Common myeloid progenitor, CD34-positive (primary cell): Measurements from ENCODE around the gene CLDN15.
A peak's percentile ranks its signal among the peaks of the same experiment; 100 is the strongest.

Experiments used
- CTCF ChIA-PET: fragments of 350-600 bp; sonication (Branson Sonifier 250); formaldehyde crosslinking; loops from one replicate; lab custom pipeline; 2021; ENCODE audit warnings: antibody characterized with exemption; lab: Charles Lee
- POLR2A ChIA-PET: fragments of 350-600 bp; sonication (Branson Sonifier 250); formaldehyde crosslinking; loops from one replicate; lab custom pipeline; 2021; ENCODE audit warnings: antibody characterized with exemption; lab: Charles Lee
- DNase-seq, 3 donors: peaks; one replicate each; pipeline versions ENCODE4 v3.0.0 to v3.0.0-alpha.2; 2013
- H3K27ac ChIP-seq, 2 experiments: 1 replicate in 1 of 2; 2 replicates in 1 of 2; pipeline ENCODE4 v1.7.0; 2013; ENCODE audit warnings: inconsistent platforms in 2 of 2, low read length in 2 of 2, mild to moderate bottlenecking in 2 of 2, low read depth in 1 of 2, moderate library complexity in 1 of 2; ENCODE audit not compliant: severe bottlenecking in 2 of 2, insufficient read depth in 1 of 2, poor library complexity in 1 of 2
- H3K27me3 ChIP-seq, 5 experiments: replicated peaks in 2 of 5; 1 replicate in 3 of 5; 2 replicates in 2 of 5; pipeline versions ENCODE4 v1.6.1 to v1.7.0; 2013; ENCODE audit warnings: low read length in 4 of 5, mild to moderate bottlenecking in 2 of 5, moderate library complexity in 2 of 5, inconsistent platforms in 1 of 5; ENCODE audit not compliant: insufficient read depth in 5 of 5, control insufficient read depth in 4 of 5
- H3K36me3 ChIP-seq, 4 experiments: 1 replicate in 2 of 4; 2 replicates in 2 of 4; pipeline versions ENCODE4 v1.6.1 to v1.7.0; 2013; ENCODE audit warnings: low read length in 3 of 4, control low read depth in 1 of 4, mild to moderate bottlenecking in 1 of 4; ENCODE audit not compliant: control insufficient read depth in 4 of 4, insufficient read depth in 4 of 4
- H3K4me1 ChIP-seq, 4 experiments: 1 replicate in 3 of 4; 2 replicates in 1 of 4; pipeline versions ENCODE4 v1.6.1 to v1.7.1; 2013; ENCODE audit warnings: low read length in 3 of 4, mild to moderate bottlenecking in 3 of 4, control low read depth in 1 of 4, inconsistent platforms in 1 of 4, moderate library complexity in 1 of 4; ENCODE audit not compliant: control insufficient read depth in 4 of 4, insufficient read depth in 4 of 4; ENCODE audit errors: control extremely low read depth in 1 of 4
- H3K4me3 ChIP-seq, 7 experiments: 1 replicate in 4 of 7; 2 replicates in 3 of 7; pipeline versions ENCODE4 v1.5.1 to v1.7.0; 2013; ENCODE audit warnings: mild to moderate bottlenecking in 7 of 7, low read length in 6 of 7, moderate library complexity in 6 of 7, inconsistent platforms in 2 of 7, low read depth in 2 of 7, control low read depth in 1 of 7; ENCODE audit not compliant: insufficient read depth in 4 of 7, control insufficient read depth in 1 of 7; ENCODE audit errors: extremely low read depth in 1 of 7
- H3K9me3 ChIP-seq, 5 experiments: 1 replicate in 4 of 5; 2 replicates in 1 of 5; pipeline versions ENCODE4 v1.6.1 to v1.7.1; 2013; ENCODE audit warnings: low read length in 4 of 5, mild to moderate bottlenecking in 2 of 5, inconsistent platforms in 1 of 5, low read depth in 1 of 5, moderate library complexity in 1 of 5; ENCODE audit not compliant: control insufficient read depth in 4 of 5, insufficient read depth in 2 of 5; ENCODE audit errors: control extremely low read depth in 1 of 5
- WGBS: methylation state at CpG from one replicate; pipeline ENCODE4 v1.1.5; 2013; ENCODE audit not compliant: insufficient coverage; 5-methylcytosine and 5-hydroxymethylcytosine counted together

CLDN15 gene

GRCh38 chr7:101225650-101226049, 12.0 kb downstream of the CLDN15 start:
- WGBS: 99% methylated on average over 5 of the region's 6 CpGs
- POLR2A ChIA-PET: no interaction called here
- no peak for DNase-seq

DNA sequence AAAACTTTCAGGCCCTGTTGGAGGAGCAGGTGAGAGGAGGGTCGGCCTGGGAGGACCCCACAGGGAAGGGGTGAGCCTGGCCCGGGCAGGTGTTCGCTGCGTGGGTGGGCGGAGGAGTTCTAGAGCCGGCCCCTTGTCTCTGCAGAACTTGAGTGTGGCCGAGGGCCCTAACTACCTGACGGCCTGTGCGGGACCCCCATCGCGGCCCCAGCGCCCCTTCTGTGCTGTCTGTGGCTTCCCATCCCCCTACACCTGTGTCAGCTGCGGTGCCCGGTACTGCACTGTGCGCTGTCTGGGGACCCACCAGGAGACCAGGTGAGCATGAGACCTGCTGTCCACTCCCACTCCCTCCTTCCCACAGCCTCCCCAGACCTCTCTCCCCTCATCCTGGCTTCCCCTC, 14.1 kb downstream of the CLDN15 start:
- 97% methylated on average over 14 of the region's 15 CpGs for WGBS
- no peaks in the 10 kb centered on the region for H3K27me3 ChIP-seq
- POLR2A ChIA-PET: no interaction called here
- no peak for DNase-seq
- H3K9me3 ChIP-seq: no peaks in the 10 kb centered on the region
- H3K4me1 ChIP-seq: peaks cover 3 to 11% (median 8%) of the 10 kb centered on the region in 4 experiments
- no peak overlapping the region for H3K27ac ChIP-seq
- H3K36me3 ChIP-seq: peaks cover 4 to 50% (median 31%) of the 10 kb centered on the region in 4 experiments
- no peak overlapping the region for H3K4me3 ChIP-seq
- CTCF ChIA-PET: interaction anchor here (1.6 kb wide), 1 partner anchor 21 kb away, joined by 6 read pairs; the partner anchor contains the start of gene FIS1

More at GRCh38 chr7:101225650-101226049, 12.0 kb downstream of the CLDN15 start:
- H3K27ac ChIP-seq: no peak overlapping the region
- H3K27me3 ChIP-seq: no peaks in the 10 kb centered on the region
- CTCF ChIA-PET: interaction anchor here (1.2 to 3.3 kb wide), 3 partner anchors 9 to 19 kb away, joined by 3 to 23 read pairs (median 3); partner anchors contain the start of gene CLDN15
- no peaks in the 10 kb centered on the region for H3K9me3 ChIP-seq
- peaks cover 4 to 52% (median 31%) of the 10 kb centered on the region in 4 experiments for H3K36me3 ChIP-seq
- no peak overlapping the region for H3K4me3 ChIP-seq
- peaks cover 0 to 4% (median 2%) of the 10 kb centered on the region in 4 experiments for H3K4me1 ChIP-seq

DNA sequence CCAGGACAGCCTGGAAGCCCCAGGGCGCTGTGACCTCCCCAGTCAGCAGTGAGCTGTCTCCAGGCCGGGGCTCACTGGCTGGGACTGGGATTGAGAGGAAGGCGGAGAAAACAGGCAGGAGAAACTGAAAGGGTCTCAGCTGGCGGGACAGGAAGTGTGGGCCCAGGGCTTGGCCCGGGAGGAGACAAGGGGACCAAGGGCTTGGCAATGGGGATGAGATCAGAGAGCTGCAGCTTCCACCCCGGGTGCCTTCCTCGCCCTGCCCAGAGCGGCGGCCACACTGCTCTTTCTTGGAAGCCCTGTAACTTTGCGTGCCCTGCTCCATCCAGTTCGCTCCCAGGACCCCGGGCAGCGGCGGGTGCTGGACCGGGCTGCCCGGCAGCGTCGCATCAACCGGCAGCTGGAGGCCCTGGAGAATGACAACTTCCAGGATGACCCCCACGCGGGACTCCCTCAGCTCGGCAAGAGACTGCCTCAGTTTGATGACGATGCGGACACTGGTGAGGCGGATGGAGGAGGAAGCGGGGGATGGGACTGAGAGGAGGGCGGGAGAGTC, 15.2 kb downstream of the CLDN15 start:
- CTCF ChIA-PET: interaction anchor here (0.9 to 1.6 kb wide), 4 partner anchors 13 to 22 kb away, joined by 3 to 6 read pairs (median 4); partner anchors contain the start of genes CLDN15 and FIS1

DNA sequence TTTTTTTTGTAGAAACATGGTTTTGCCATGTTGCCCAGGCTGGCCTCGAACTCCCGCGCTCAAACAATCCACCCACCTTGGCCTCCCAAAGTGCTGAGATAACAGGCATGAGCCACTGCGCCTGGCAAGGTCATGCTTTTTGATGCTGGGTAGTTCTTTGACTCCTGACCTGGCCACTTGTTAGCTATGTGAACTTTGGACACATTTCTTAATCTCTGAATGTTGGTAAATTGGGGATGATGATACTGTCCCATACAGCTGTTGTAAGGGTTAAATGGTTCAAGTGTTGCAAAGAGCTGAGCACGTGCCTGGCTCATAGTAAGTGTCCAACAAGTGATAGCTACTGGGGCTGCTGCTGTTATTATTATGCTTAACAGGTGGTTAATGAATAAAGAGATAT, 17.3 kb downstream of the CLDN15 start:
- no peak for DNase-seq
- peaks cover 3 to 29% (median 25%) of the 10 kb centered on the region in 4 experiments for H3K4me1 ChIP-seq
- no peaks in the 10 kb centered on the region for H3K27me3 ChIP-seq
- no peak overlapping the region for H3K4me3 ChIP-seq
- H3K36me3 ChIP-seq: peaks cover 2 to 37% (median 27%) of the 10 kb centered on the region in 4 experiments
- POLR2A ChIA-PET: interaction anchor here (1.3 kb wide), 1 partner anchor 17 kb away, joined by 3 read pairs; the partner anchor contains the start of gene CLDN15
- WGBS: 100% methylated on average over 3 of the region's 5 CpGs
- H3K9me3 ChIP-seq: no peaks in the 10 kb centered on the region
- no peak overlapping the region for H3K27ac ChIP-seq
- CTCF ChIA-PET: interaction anchor here (0.7 to 5.5 kb wide), 4 partner anchors 8 to 24 kb away, joined by 3 to 57 read pairs (median 14); partner anchors contain the start of genes CLDN15 and FIS1

More for the DNA sequence above, 15.2 kb downstream of the CLDN15 start:
- H3K36me3 ChIP-seq: peaks cover 4 to 45% (median 31%) of the 10 kb centered on the region in 4 experiments
- H3K4me3 ChIP-seq: no peak overlapping the region
- H3K27ac ChIP-seq: no peak overlapping the region
- POLR2A ChIA-PET: no interaction called here
- DNase-seq: no peak
- H3K27me3 ChIP-seq: no peaks in the 10 kb centered on the region
- H3K9me3 ChIP-seq: no peaks in the 10 kb centered on the region
- WGBS: 97% methylated on average over 21 of the region's 27 CpGs
- peaks cover 3 to 18% (median 13%) of the 10 kb centered on the region in 4 experiments for H3K4me1 ChIP-seq

- Histone ChIP-seq H3K27me3 (no peaks in the 10 kb centered on the region), H3K9me3 (no peaks in the 10 kb centered on the region), H3K4me1 (peaks cover 3 to 29% (median 25%) of the 10 kb centered on the region in 4 experiments), H3K27ac (peak overlapping the region; percentile 83 to 94), H3K36me3 (peaks cover 2 to 27% (median 16%) of the 10 kb centered on the region in 4 experiments), H3K4me3 (peak overlapping the region; percentile 71 to 98 (median 94))
- ChIA-PET CTCF (interaction anchor here (1.0 to 5.5 kb wide), 14 partner anchors 8 to 64 kb away, joined by 3 to 57 read pairs (median 7); partner anchors contain the start of genes CLDN15 and FIS1), POLR2A (interaction anchor here (1.0 to 2.1 kb wide), 5 partner anchors 19 to 123 kb away, joined by 3 to 12 read pairs (median 5); partner anchors contain the start of genes CLDN15 and FIS1)
- 14% methylated on average over 18 of the region's 26 CpGs for WGBS
- DNase-seq: no peak
Observed at GRCh38 chr7:101218236-101219125, 19.1 kb downstream of the CLDN15 start.

- Histone ChIP-seq H3K4me3 (peak within 1 kb of the TSS; percentile 71 to 98 (median 94)), H3K9me3 (no peaks in the 10 kb centered on the region), H3K27me3 (no peaks in the 10 kb centered on the region), H3K36me3 (peaks cover 2 to 27% (median 10%) of the 10 kb centered on the region in 4 experiments), H3K27ac (peak within 1 kb of the TSS; percentile 83 to 94), H3K4me1 (peaks cover 3 to 29% (median 25%) of the 10 kb centered on the region in 4 experiments)
- ChIA-PET POLR2A (interaction anchor here (1.0 to 2.1 kb wide), 4 partner anchors 27 to 122 kb away, joined by 3 to 12 read pairs (median 6); partner anchors contain the start of gene FIS1), CTCF (interaction anchor here (1.0 to 5.5 kb wide), 14 partner anchors 9 to 65 kb away, joined by 3 to 57 read pairs (median 7); partner anchors contain the start of genes CLDN15 and FIS1)
- 0% methylated on average over 47 of the region's 57 CpGs for WGBS
- peak; percentile 97 to 99 (median 98) for DNase-seq
Observed at GRCh38 chr7:101217388-101218235, 20.0 kb downstream of the CLDN15 start, which contains the start of the genes PLOD3 and ZNHIT1. Gene PLOD3 (minus strand): TSS chr7:101217581. CDS start chr7:101217274, 307 bp downstream. Gene ZNHIT1 (plus strand): TSS chr7:101218165. CDS start chr7:101218196, 31 bp downstream.
